AG09309 (cell line): ENCODE measurements around the gene EFCC1.

ENCODE experiments used
- DNase-seq: peaks from one replicate; pipeline ENCODE4 v3.0.0-alpha.2; 2010; ENCODE audit warnings: low read depth
- H3K4me3 ChIP-seq: 2 replicates; pipeline ENCODE4 v1.5.1; 2011; ENCODE audit warnings: mild to moderate bottlenecking, low read depth, low read length, moderate library complexity; ENCODE audit not compliant: control insufficient read depth
- CTCF ChIP-seq: IDR thresholded peaks from 2 replicates; pipeline ENCODE4 v1.5.1; 2011; ENCODE audit warnings: mild to moderate bottlenecking, low read depth, low read length, inconsistent platforms; ENCODE audit not compliant: insufficient read depth, control insufficient read depth; ENCODE audit errors: missing control alignments

EFCC1 gene

DNA sequence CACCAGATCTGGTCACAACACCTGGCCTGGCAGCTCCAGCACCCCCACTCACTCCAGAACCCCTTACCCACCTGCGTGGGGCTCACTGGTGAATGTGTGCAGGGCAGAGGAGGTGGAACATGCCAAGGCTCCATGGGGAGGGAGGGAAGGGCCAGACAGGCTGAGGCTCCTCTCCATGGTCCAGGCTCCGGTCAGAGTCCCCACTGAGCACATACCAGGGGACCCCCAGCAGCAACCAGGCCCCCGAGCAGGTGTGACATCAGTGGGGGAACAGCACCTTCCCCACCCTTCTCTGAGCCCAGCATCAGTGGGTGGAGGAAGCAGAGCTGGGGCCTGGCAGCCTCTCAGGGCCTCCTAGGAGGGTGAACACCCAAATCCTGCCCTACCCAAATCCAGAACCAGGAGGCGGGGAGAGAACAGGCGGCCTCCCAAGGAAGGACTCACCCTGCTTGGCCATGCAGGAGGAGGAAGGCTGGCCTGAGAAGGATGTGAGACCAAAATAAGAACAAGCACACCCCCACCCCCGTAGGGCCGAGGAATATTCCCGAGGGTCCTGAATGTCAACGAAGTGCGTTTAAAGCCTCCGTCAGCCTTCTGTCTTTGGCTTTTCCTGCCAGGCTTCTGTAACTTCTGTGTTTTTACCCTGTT is 58.3 kb downstream of the EFCC1 start:
- no peak for TF ChIP-seq CTCF
- DNase-seq, result no peak
- no peak overlapping the region for H3K4me3 ChIP-seq

GRCh38 chr3:129060276-129061022 is 59.3 kb downstream of the EFCC1 start, which contains the start of gene GP9:
Gene GP9 (plus strand): TSS chr3:129060779. CDS start chr3:129061740, 961 bp downstream.
- TF ChIP-seq CTCF, result no peak
- H3K4me3 ChIP-seq, result no peak within 1 kb of the TSS
- DNase-seq, result no peak

- no peak for TF ChIP-seq CTCF
- no peak overlapping the region for H3K4me3 ChIP-seq
- DNase-seq, result no peak
These were observed 60.2 kb downstream of the EFCC1 start for GRCh38 chr3:129061023-129061887.

- DNase-seq, result no peak
- TF ChIP-seq CTCF, result no peak
- H3K4me3 ChIP-seq, result no peak overlapping the region
These were observed 61.1 kb downstream of the EFCC1 start for GRCh38 chr3:129061888-129062834.

DNA sequence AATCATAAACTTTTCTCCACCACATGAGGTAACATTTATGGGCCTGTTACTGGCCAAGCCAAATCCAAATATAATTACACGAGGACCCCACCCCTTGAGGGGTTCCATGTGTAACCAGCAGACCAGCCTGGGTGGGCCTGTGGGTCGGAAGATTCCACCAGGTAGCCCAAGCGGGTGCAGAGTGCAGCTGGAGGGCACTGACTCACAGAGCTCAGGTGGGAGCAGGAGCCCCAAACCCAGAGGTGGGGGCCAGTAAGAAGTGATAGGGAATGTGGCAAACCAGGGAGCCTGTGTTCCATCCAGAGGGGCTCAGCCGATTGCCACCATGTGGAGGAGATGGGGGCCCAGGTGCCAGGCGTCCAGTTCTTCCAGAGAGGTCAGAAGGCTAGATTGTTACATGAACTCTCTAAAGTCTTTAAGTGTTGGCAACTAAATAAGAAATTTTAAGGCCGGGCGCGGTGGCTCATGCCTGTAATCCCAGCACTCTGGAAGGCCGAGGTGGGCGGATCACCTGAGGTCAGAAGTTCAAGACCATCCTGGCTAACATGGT is 62.1 kb downstream of the EFCC1 start:
- TF ChIP-seq CTCF, result no peak
- DNase-seq, result no peak
- H3K4me3 ChIP-seq, result no peak overlapping the region
